GM04503 (cell line): Measurements from ENCODE around the gene MCOLN1.
"Not testable (repeated sequence)": the region's sequence is repeated elsewhere in the genome, so short reads cannot be mapped to it uniquely, and the experiment has no call there.

ENCODE experiments used
- DNase-seq: peaks from one replicate; pipeline ENCODE4 v3.0.0-alpha.2; 2012; ENCODE audit warnings: low read depth

The MCOLN1 gene

GRCh38 chr19:7526059-7526929 is 3.9 kb downstream of the MCOLN1 start:
- DNase-seq: no peak

- no peak for DNase-seq
Measured at GRCh38 chr19:7527516-7528191, 5.2 kb downstream of the MCOLN1 start.

- no peak for DNase-seq
Measured at GRCh38 chr19:7528192-7528519, 5.7 kb downstream of the MCOLN1 start.

- no peak for DNase-seq
Measured at GRCh38 chr19:7528522-7529245, 6.3 kb downstream of the MCOLN1 start.

GRCh38 chr19:7529246-7529600 is 6.8 kb downstream of the MCOLN1 start:
- no peak for DNase-seq

- DNase-seq: no peak
Measured at GRCh38 chr19:7529610-7530490, 7.4 kb downstream of the MCOLN1 start.

- DNase-seq: no peak
Measured at GRCh38 chr19:7533281-7533885, 11.0 kb downstream of the MCOLN1 start.

GRCh38 chr19:7533925-7534480 is 11.6 kb downstream of the MCOLN1 start:
- DNase-seq: no peak

GRCh38 chr19:7534531-7535046 is 12.2 kb downstream of the MCOLN1 start:
- DNase-seq: peak; percentile 54

GRCh38 chr19:7535047-7535997 is 12.9 kb downstream of the MCOLN1 start, which contains the start of gene PNPLA6:
PNPLA6 (plus strand) TSS chr19:7535717; CDS start chr19:7535789, 72 bp downstream.
- DNase-seq: no peak

- no peak for DNase-seq
Measured at GRCh38 chr19:7535998-7536695, 13.7 kb downstream of the MCOLN1 start.

GRCh38 chr19:7538990-7539389 is 16.6 kb downstream of the MCOLN1 start:
- not testable (repeated sequence) for DNase-seq

GRCh38 chr19:7539827-7540425 is 17.5 kb downstream of the MCOLN1 start:
- DNase-seq: no peak

- no peak for DNase-seq
Measured at GRCh38 chr19:7540761-7541474, 18.5 kb downstream of the MCOLN1 start.

GRCh38 chr19:7541475-7541824 is 19.0 kb downstream of the MCOLN1 start:
- no peak for DNase-seq

GRCh38 chr19:7541828-7542443 is 19.5 kb downstream of the MCOLN1 start:
- no peak for DNase-seq

- DNase-seq: no peak
Measured at GRCh38 chr19:7542556-7543348, 20.3 kb downstream of the MCOLN1 start.
